ENCODE measurements around the gene TFE3. TPM values are rescaled to one million over a fixed set of nuclear protein-coding genes. Genes with fewer than 3 reads are reported as not detected.

Gene TFE3
- total and polyA plus RNA-seq, 2 experiments from 2014 or later, result 21.4 to 83.8 TPM

- TF ChIP-seq CTCF (conservative IDR thresholded peaks at IDR 0.05; ENCODE audit: low read depth in 2 of 2), result no peak
- Histone ChIP-seq H2AFZ (no peak overlapping the region), H3K36me3 (ENCODE audit: insufficient read depth) (no peaks in the 10 kb centered on the region), H3K4me1 (ENCODE audit: insufficient read depth) (no peaks in the 10 kb centered on the region), H3K4me2 (no peak overlapping the region), H3K79me2 (replicated peaks; ENCODE audit: insufficient read depth) (0 out of 2 replicates have a peak, but pooled peaks cover 5% of the 10 kb centered on the region), H3K9me2 (ENCODE audit: insufficient read depth) (no peaks in the 10 kb centered on the region), H3K4me3 (no peak overlapping the region), H3K27me3 (ENCODE audit: insufficient read depth) (no peaks in the 10 kb centered on the region), H4K20me1 (replicated peaks; ENCODE audit: insufficient read depth) (no peaks in the 10 kb centered on the region), H3F3A (replicated peaks; ENCODE audit: low read depth) (no peaks in the 10 kb centered on the region), H3K27ac (ENCODE audit: low read depth) (no peak overlapping the region)
- Mint-ChIP-seq H3K27me3 (ENCODE audit: insufficient read depth, low read depth, poor library complexity) (peaks cover 4% of the 10 kb centered on the region), H3K4me3 (no peak overlapping the region), H3K9me3 (no peaks in the 10 kb centered on the region), H3K27ac (no peak overlapping the region), H3K4me1 (peaks cover 3% of the 10 kb centered on the region; the same call in 2 of the 3 replicates), H3K36me3 (ENCODE audit: low read depth) (peaks cover 9% of the 10 kb centered on the region; the same call in 2 of the 3 replicates)
- DNase-seq (ENCODE audit: low spot score), result no peak
- no peak for ATAC-seq
Observed at GRCh38 chrX:49064735-49065134, 21.6 kb upstream of the TFE3 start.

- Histone ChIP-seq H2AFZ (no peak overlapping the region), H3K27ac (ENCODE audit: low read depth) (no peak overlapping the region), H3K27me3 (ENCODE audit: insufficient read depth) (no peaks in the 10 kb centered on the region), H3F3A (replicated peaks; ENCODE audit: low read depth) (no peaks in the 10 kb centered on the region), H3K36me3 (ENCODE audit: insufficient read depth) (no peaks in the 10 kb centered on the region), H3K4me1 (ENCODE audit: insufficient read depth) (no peaks in the 10 kb centered on the region), H3K79me2 (replicated peaks; ENCODE audit: insufficient read depth) (0 out of 2 replicates have a peak, but pooled peaks cover 5% of the 10 kb centered on the region), H3K4me3 (no peak overlapping the region), H3K9me2 (ENCODE audit: insufficient read depth) (no peaks in the 10 kb centered on the region), H3K4me2 (no peak overlapping the region), H4K20me1 (replicated peaks; ENCODE audit: insufficient read depth) (no peaks in the 10 kb centered on the region)
- ATAC-seq (no peak), DNase-seq (ENCODE audit: low spot score) (no peak)
- no peak overlapping the region for H3K4me3 Mint-ChIP-seq
- H3K36me3 Mint-ChIP-seq (ENCODE audit: low read depth), result peaks cover 9% of the 10 kb centered on the region; the same call in 2 of the 3 replicates
- no peaks in the 10 kb centered on the region for H3K9me3 Mint-ChIP-seq
- H3K4me1 Mint-ChIP-seq, result peaks cover 4% of the 10 kb centered on the region; the same call in 2 of the 3 replicates
- no peak overlapping the region for H3K27ac Mint-ChIP-seq
- peaks cover 4% of the 10 kb centered on the region for H3K27me3 Mint-ChIP-seq (ENCODE audit: insufficient read depth, low read depth, poor library complexity)
- TF ChIP-seq ZNF331 (CRISPR knock-in tag; IDR thresholded peaks at IDR 0.05; ENCODE audit: low read depth) (no peak), JUNB (IDR thresholded peaks at IDR 0.05; ENCODE audit: unreplicated experiment) (no peak), REST (IDR thresholded peaks at IDR 0.05; ENCODE audit: unreplicated experiment) (no peak), CREB1 (CRISPR knock-in tag; IDR thresholded peaks at IDR 0.05; ENCODE audit: low read depth) (no peak), NANOG (IDR thresholded peaks at IDR 0.05; ENCODE audit: borderline replicate concordance) (no peak), EZH2 (IDR thresholded peaks at IDR 0.05; ENCODE audit: low read depth, unreplicated experiment) (no peak), STAT1 (IDR thresholded peaks at IDR 0.05; ENCODE audit: unreplicated experiment) (no peak), ETS1 (IDR thresholded peaks at IDR 0.05) (no peak), CTCF (conservative IDR thresholded peaks at IDR 0.05; ENCODE audit: low read depth in 2 of 2) (no peak), POLR2AphosphoS5 (IDR thresholded peaks at IDR 0.05; ENCODE audit: low read depth) (no peak)
Observed at GRCh38 chrX:49064303-49064702, 21.1 kb upstream of the TFE3 start.

Measured in GM23338 (cell line).